ENCODE measurements around the gene KCNN3.

KCNN3 gene

GRCh38 chr1:154748405-154748775 lies 121.7 kb downstream of the KCNN3 start:
- DNase-seq (ENCODE audit: low read depth) = no peak

- peak; percentile 48 for DNase-seq (ENCODE audit: low read depth)
These were observed 122.2 kb downstream of the KCNN3 start for GRCh38 chr1:154747740-154748404.

- DNase-seq (ENCODE audit: low read depth) = no peak
These were observed 122.7 kb downstream of the KCNN3 start for GRCh38 chr1:154747380-154747739.

- no peak for DNase-seq (ENCODE audit: low read depth)
These were observed 123.3 kb downstream of the KCNN3 start for GRCh38 chr1:154746622-154747299.

- no peak for DNase-seq (ENCODE audit: low read depth)
These were observed 124.2 kb downstream of the KCNN3 start for GRCh38 chr1:154745750-154746425.

- no peak for DNase-seq (ENCODE audit: low read depth)
These were observed 124.8 kb downstream of the KCNN3 start for GRCh38 chr1:154745286-154745731.

- DNase-seq (ENCODE audit: low read depth) = no peak
These were observed 125.6 kb downstream of the KCNN3 start for GRCh38 chr1:154744352-154745035.

GRCh38 chr1:154743526-154744036 lies 126.5 kb downstream of the KCNN3 start:
- no peak for DNase-seq (ENCODE audit: low read depth)

GRCh38 chr1:154742606-154743005 lies 127.5 kb downstream of the KCNN3 start:
- DNase-seq (ENCODE audit: low read depth) = no peak

- DNase-seq (ENCODE audit: low read depth) = no peak
These were observed 128.2 kb downstream of the KCNN3 start for GRCh38 chr1:154741741-154742495.

- DNase-seq (ENCODE audit: low read depth) = no peak
These were observed 128.8 kb downstream of the KCNN3 start for GRCh38 chr1:154741327-154741726.

GRCh38 chr1:154739654-154740053 lies 130.4 kb downstream of the KCNN3 start:
- no peak for DNase-seq (ENCODE audit: low read depth)

- DNase-seq (ENCODE audit: low read depth) = peak; percentile 39
These were observed 133.2 kb downstream of the KCNN3 start for GRCh38 chr1:154736841-154737240.

- no peak for DNase-seq (ENCODE audit: low read depth)
These were observed 134.3 kb downstream of the KCNN3 start for GRCh38 chr1:154735804-154736168.

- no peak for DNase-seq (ENCODE audit: low read depth)
These were observed 134.8 kb downstream of the KCNN3 start for GRCh38 chr1:154735061-154735803.

GRCh38 chr1:154733621-154734020 lies 136.5 kb downstream of the KCNN3 start:
- no peak for DNase-seq (ENCODE audit: low read depth)

- no peak for DNase-seq (ENCODE audit: low read depth)
These were observed 139.0 kb downstream of the KCNN3 start for GRCh38 chr1:154730986-154731489.

GRCh38 chr1:154730259-154730658 lies 139.8 kb downstream of the KCNN3 start:
- no peak for DNase-seq (ENCODE audit: low read depth)

GRCh38 chr1:154729577-154729976 lies 140.5 kb downstream of the KCNN3 start:
- DNase-seq (ENCODE audit: low read depth) = no peak

GRCh38 chr1:154729031-154729442 lies 141.0 kb downstream of the KCNN3 start:
- DNase-seq (ENCODE audit: low read depth) = no peak

Data from stimulated activated CD4-positive, alpha-beta T cell treated with anti-CD3 and anti-CD28 coated beads, Interleukin-2, amount 100 ng/mL, for 4 hours (primary cell).